GM21447 (cell line): ENCODE results near the gene AHSP.
"Not testable (repeated sequence)": the region's sequence is repeated elsewhere in the genome, so short reads cannot be mapped to it uniquely, and the experiment has no call there.

Source experiments
- ATAC-seq: cut with Tn5 transposase; IDR thresholded peaks from one replicate; pipeline ENCODE4 v1.9.1; 2021; ENCODE audit not compliant: unreplicated experiment

AHSP gene, protein sequence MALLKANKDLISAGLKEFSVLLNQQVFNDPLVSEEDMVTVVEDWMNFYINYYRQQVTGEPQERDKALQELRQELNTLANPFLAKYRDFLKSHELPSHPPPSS

DNA sequence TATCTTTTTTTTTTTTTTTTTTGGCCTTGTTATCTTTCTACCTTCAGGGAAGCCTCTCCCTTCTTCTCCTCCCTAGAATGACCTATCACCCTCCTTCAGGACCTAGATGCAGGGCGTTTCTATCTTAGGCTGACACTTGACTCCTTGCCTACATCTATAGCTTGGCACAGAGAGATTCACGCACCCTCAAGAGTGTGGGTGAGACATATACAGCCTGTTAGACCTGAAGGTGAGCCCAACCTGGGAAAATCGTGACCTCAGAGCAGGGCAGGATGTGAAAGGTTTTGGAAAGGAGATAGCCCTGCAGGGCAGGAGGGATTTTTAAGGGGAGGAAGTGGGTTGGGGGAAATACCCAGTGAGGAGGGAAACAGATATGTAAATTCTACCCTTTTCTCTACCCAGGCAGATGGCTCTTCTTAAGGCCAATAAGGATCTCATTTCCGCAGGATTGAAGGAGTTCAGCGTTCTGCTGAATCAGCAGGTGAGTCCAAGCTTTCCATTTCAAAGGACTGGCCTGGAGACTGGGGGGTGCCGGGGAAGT is at the start of gene AHSP:
TSS of gene AHSP (plus strand) at position 167 of the 541 bp plus-strand sequence. CDS start at position 407, 240 bp downstream.
- ATAC-seq, result no peak

DNA sequence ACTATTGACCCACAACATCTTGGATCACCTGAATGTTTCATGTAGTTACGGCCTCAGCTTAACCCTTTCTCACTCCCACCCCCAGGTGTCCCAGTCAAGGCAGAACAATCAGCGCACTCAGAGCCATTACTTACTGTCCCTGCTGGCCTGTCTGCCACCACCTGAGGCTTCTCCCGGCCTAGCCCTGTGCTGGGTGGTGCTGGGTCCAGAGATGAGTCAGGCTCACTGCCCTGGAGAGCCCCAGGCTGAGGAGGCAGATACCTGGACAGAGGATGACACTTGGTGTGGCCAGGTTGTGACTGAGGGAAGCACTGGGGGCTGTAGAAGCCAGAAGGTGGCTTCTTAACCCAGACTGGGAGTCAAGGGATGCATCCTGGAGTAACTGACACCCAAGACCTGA is 48.7 kb upstream of the AHSP start:
- ATAC-seq, result no peak

DNA sequence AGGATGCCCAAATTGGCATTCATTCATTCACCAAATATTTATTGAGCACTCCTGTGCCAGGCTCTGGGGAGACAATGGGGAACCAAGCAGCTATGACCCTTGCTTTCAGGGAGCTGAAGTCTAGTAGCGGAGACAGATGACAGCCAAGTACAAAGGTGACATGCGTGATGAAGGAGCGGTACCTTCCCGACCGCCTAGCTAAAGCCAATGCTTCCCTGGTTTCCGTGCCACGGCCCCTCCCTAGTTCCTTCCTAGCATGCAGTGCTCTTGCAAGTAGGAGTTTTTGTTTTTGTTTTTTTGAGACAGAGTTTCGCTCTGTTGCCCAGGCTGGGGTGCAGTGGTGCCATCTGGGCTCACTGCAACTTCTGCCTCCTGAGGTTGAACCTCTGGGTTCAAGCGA is 47.9 kb upstream of the AHSP start:
- ATAC-seq, result no peak

DNA sequence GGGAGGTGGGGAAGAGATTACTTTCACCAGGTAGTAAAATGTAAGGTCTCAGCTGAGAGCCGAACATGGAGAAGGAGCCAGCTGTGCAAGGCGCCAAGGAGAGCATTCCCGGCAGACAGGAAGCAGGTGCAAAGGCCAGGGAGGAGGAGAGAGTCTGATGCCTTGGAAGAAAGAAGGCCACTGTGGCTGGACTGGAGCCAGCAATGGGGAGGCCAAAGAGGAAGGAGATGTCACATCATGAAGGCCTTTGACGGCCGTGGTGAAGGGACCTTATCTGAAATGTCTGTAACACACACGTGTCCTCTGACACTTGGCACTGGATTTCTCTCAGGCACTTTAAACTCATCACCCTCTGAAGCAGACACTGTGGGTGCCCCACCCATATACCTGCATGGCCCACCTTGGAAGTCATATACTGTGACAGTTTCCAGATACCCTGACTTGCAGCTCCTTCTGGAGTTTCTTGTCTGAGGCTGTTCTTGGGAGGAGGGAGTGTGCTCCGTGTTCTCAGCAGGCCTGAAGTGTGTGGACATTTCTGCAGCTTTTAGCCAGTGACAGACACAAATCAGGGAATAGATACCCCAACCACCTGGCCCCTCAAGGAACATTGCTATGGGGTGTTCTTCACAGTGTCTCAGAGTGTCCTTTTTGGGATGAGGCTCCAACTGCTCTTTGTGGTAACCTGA is 46.7 kb upstream of the AHSP start:
- ATAC-seq, result no peak

DNA sequence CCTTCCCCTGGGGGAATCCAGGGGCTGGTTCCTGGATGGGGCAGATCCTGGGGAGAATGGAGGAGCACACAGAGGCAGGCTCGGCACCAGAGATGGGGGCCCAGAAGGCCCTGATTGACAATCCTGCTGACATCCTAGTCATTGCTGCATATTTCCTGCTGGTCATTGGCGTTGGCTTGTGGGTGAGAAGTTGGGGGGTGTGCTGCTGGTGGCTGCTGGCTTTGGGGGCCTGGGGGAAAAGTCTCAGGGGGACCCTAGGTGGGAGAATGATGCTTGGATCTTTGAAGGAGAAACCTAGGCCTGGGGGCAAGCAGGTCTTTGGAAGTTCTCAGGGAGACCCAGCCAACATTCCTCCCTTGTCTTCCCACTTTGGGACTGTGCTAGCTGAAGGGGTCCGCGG is 44.6 kb upstream of the AHSP start, which contains the start of gene SLC5A2:
TSS of gene SLC5A2 (plus strand) at position 43 of the 400 bp plus-strand sequence. CDS start at position 57, 14 bp downstream.
- ATAC-seq, result no peak

DNA sequence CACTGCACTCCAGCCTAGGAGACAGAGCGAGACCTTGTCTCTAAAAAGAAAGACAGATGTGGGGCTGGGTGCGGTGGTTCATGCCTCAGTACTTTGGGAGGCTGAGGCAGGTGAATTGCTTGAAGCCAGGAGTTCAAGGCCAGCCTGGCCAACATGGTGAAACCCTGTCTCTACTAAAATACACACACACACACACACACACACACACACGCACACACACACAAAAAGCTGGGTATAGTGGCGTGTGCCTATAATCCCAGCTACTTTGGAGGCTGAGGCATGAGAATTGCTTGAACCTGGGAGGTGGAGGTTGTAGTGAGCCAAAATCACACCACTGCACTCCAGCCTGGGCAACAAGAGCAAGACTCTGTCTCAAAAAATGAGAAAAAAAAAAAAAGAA is 43.7 kb upstream of the AHSP start:
- not testable (repeated sequence) for ATAC-seq

DNA sequence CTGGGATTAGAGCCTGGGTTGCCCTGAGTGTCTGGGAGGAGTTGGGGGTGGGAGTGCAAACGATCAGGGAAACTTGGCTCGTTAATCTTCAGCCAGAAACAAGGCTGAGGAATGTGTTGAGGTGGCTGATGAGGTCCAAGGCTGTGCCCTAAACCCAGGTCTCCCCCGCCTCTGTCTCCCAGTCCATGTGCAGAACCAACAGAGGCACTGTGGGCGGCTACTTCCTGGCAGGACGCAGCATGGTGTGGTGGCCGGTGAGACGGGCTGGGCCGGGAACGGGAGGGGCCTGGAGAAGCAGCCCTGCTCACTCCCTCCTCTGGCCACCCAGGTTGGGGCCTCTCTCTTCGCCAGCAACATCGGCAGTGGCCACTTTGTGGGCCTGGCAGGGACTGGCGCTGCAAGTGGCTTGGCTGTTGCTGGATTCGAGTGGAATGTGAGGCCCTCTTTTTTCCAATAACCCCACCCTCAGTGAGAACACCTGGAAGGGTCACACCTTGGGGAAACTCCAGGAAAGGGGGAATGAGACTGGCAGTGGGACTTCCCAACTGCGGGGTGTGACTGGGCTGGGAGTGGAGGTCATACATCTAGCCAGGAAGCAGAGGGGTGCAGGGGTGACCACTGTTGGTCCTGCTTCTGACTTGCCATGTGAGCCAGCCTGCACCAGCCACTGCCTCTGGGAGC is 43.1 kb upstream of the AHSP start:
- ATAC-seq, result no peak

DNA sequence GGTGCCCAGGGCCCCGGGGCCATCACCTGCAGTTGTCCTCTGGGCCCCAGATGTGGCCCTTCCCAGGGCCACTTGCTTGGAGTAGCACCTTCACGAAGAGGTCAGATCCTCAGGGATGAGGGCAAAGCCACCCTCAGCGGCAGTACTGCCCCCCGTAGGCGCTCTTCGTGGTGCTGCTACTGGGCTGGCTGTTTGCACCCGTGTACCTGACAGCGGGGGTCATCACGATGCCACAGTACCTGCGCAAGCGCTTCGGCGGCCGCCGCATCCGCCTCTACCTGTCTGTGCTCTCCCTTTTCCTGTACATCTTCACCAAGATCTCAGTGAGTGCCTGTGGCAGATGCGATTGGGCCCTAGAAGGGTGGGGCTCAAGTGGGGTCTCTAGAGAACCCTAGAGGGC is 42.1 kb upstream of the AHSP start:
- ATAC-seq, result no peak

DNA sequence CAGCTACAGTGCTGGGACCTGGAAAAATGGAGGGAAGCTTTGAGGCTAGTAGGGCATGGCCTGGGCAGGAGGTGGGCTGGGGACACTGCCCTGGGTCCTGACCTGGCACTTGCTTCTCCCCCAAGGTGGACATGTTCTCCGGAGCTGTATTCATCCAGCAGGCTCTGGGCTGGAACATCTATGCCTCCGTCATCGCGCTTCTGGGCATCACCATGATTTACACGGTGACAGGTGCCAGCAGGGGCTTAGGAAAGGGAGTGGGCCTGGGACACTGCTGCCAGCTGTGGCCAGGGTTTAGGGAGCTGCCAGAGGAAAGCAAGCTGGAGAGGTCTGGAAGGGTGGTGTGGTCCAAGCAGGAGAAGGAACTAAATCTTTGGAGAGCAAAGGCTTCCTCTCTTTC is 41.7 kb upstream of the AHSP start:
- no peak for ATAC-seq

DNA sequence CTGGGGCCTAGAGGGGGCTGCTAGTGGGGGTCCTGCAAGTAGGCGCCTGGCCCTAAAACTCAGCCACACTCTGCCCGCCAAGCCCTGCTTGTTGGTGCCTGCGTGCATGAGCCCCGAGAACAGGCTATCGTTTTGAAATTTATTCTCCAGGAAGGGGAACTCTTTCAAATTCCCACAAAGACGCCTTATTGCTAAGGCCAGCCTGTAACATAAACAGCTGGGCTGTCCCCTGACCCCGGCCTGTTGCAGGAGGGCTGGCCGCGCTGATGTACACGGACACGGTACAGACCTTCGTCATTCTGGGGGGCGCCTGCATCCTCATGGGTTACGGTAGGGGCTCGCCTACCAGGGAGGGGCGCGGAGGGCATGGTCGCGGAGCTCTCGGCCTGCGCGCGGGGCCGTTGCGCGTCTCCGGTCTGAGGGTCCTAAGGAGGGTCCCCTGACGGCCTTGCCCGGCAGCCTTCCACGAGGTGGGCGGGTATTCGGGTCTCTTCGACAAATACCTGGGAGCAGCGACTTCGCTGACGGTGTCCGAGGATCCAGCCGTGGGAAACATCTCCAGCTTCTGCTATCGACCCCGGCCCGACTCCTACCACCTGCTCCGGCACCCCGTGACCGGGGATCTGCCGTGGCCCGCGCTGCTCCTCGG is 40.5 kb upstream of the AHSP start:
- ATAC-seq, result no peak

DNA sequence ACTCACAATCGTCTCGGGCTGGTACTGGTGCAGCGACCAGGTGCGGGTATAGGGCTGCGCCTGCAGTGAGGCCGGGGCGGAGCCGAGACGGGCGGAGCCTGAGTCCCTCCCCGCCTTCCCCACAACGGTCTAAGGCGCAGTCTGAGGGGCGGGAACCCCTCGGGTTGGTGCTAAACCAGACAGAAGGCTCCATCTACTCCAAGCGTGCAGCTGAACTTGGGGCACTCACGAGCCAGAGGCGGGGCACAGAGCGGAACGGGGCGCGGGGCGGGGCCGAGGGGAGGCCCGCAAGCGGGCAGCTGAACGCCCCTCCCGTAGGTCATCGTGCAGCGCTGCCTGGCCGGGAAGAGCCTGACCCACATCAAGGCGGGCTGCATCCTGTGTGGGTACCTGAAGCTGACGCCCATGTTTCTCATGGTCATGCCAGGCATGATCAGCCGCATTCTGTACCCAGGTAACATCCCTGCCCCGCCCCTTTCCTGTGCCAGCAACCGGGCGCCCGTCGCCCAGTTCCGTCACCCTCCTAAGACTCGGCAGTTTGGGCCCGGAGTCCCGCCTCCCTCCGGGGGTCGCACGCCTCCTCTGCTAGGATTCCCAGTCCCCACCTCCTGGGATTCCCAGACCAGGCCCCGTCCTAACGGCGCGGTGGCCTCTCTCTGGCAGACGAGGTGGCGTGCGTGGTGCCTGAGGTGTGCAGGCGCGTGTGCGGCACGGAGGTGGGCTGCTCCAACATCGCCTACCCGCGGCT is 39.8 kb upstream of the AHSP start:
- ATAC-seq, result peak; percentile 57

DNA sequence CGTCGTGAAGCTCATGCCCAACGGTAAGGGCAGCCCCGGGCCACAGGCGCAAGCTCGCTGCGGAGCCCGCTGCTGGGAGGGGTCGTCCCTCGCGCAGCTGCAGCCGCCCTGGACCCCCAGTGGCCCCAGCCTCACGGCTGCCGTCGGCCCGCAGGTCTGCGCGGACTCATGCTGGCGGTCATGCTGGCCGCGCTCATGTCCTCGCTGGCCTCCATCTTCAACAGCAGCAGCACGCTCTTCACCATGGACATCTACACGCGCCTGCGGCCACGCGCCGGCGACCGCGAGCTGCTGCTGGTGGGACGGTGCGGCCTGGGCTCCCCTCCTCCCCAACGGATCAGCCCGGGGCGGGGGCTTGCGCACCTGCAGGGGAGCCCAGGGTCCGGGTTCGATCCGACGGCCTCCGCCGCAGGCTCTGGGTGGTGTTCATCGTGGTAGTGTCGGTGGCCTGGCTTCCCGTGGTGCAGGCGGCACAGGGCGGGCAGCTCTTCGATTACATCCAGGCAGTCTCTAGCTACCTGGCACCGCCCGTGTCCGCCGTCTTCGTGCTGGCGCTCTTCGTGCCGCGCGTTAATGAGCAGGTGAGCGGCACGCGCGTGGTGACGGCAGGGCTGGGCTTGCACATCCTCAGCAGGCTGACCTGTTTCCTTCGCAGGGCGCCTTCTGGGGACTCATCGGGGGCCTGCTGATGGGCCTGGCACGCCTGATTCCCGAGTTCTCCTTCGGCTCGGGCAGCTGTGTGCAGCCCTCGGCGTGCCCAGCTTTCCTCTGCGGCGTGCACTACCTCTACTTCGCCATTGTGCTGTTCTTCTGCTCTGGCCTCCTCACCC is 39.0 kb upstream of the AHSP start:
- ATAC-seq, result no peak

DNA sequence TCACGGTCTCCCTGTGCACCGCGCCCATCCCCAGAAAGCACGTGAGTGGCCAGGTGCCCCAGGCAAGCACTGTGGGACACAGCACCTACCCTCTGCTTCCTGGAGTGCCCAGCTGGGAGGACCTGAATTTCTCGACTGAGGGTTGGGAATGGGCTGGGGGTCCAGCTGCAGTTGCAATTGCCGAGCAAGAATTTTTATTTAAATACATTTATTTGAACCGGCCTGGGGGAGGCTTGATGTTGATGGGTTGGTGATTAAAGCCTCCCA is 38.5 kb upstream of the AHSP start:
- ATAC-seq, result no peak

DNA sequence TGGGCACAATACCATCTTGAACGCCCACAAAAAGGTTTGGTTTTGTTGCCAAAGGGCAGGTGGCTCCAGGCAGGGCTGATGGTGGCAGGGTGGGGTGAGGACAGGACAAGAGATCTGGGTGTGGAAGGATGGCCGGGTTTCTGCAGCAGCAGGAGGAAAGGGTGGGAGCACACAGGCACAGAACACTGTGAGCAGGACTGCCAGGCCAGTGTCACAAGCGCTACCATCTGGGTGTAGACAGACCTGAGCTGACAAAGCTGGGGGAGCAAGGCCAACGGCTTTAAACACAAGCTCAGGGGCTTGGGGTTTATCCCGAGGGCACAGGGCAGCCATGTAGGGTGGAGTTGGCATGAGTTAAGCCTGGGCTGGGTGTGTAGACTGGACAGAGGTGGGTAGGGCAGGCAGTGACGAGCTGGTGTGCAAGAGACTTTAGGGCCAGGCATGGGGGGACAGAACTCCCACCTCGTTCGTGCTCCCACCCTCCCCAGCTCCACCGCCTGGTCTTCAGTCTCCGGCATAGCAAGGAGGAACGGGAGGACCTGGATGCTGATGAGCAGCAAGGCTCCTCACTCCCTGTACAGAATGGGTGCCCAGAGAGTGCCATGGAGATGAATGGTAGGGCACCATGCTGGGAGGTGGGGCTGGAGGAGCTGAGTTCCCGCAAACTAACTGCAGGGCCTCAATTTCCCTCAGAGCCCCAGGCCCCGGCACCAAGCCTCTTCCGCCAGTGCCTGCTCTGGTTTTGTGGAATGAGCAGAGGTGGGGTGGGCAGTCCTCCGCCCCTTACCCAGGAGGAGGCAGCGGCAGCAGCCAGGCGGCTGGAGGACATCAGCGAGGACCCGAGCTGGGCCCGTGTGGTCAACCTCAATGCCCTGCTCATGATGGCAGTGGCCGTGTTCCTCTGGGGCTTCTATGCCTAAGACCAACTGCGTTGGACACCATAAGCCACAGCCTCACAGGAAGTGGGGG is 37.8 kb upstream of the AHSP start:
- no peak for ATAC-seq

DNA sequence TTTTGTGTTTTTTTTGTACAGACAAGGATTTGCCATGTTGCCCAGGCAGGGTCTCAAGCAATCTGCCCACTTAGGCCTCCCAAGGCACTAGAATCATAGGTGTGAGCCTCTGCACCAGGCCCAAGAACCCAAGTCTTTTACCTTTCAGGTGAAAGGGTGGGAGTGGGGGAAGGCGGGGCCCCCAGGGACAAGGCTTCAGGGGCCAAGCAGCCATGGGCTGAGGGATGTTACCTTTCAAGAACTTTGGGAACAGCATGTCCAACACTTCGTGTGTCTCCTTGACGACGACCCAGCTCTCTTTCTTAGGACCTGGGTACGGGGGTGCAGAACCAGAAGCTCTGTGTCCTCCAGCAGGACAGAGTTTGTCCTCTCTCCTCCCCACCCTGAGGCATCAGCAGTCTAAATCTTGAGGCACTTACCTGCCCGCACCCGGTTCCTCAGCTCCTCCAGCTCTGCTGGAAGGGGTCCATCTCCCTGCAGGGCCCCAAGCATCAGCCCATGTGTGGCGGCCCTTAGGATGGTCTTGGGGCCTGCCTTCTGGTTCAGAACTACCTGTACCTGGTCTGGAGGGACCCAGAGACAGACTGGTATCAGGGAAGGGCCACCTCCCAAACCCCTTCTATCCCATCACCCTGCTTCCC is 35.8 kb upstream of the AHSP start:
- ATAC-seq, result no peak

DNA sequence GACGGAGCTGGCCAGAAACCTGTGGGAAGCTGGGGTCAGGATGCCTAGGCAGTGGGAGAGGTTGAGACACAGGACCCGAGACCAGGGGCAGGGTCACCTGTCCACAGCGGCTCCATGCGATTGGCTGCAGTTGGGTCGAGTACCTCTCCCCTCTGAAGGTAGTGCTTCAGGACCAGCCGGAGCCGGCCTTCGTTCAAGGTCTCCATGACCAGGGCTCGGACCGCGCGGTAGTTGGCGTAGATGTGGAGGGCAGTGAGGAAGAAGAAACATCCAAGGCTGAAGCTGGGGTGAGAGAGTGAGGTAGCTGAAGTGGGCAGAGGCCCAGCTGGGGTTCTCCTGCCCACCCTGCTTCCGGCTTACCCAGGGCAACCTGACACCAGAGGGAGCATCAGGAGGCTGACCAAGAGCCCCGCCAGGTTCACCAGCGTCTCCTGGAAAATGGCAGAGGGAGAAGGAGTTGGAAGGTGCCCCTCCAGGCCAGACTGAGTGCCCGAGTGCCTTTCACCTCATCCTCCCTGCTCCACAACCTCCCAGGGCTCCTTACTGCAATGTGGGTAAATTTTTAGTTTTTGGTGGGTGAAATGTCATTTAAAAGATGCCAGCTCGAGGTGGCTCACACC is 34.1 kb upstream of the AHSP start:
- ATAC-seq, result no peak

DNA sequence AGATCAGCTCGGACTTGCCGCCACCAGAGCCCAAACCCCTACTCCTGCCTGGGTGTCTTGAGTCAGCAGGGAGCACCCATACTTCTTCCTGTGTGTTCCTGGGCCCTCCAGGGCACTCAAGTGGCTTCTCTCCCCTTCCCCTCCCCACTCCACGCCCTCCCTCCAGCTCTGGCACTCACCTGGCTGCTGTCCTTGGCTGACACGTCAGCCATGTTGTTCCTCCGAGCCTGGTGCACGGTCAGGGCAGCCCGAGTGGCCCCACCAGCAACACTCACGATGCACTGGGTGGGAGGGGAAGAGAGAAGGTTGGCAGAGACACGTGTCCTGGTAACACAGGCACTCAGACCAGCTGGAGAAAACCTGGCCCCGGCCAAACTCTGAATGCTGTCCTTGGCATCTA is 31.0 kb upstream of the AHSP start:
- ATAC-seq, result no peak

DNA sequence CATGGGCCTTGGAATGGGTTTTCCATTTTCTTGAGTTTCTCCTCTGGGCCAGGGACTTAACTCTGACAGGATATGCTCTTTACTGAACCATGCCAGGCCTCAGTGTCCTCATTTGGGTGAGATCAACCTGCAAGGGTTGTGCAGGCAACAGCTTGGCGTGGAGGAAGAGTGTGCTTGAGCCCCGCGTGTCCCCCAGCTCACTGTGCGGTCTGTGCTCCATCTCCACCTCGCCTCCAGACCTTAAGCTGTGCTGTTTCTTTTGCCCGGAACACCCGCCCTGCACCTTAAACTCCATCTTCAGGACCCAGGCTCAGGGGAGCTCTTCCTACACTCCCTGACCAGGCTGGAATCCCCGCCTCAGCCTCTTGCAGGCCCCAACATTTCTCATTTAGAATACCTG is 29.2 kb upstream of the AHSP start:
- no peak for ATAC-seq
